Fibroblast of pulmonary artery (primary cell): ENCODE results near the gene ZNF860.
A peak's percentile ranks its signal among the peaks of the same experiment; 100 is the strongest.
"Not testable (repeated sequence)": the region's sequence is repeated elsewhere in the genome, so short reads cannot be mapped to it uniquely, and the experiment has no call there.

Experiments used
- DNase-seq: peaks from one replicate; pipeline ENCODE4 v3.0.0-alpha.2; 2010; ENCODE audit warnings: low read depth
- H3K4me3 ChIP-seq: replicated peaks from 2 replicates; pipeline ENCODE4 v1.5.1; 2011; ENCODE audit warnings: low read depth, mild to moderate bottlenecking, control low read depth, low read length, moderate library complexity
- TF ChIP-seq, protein P1 (sequence below): IDR thresholded peaks from 2 replicates; pipeline ENCODE4 v1.5.1; 2011; ENCODE audit warnings: mild to moderate bottlenecking, control low read depth, low read length, inconsistent platforms; ENCODE audit errors: missing control alignments

ZNF860 gene

GRCh38 chr3:31988271-31988670, 6.7 kb downstream of the ZNF860 start:
- DNase-seq, result no peak
- no peak overlapping the region for H3K4me3 ChIP-seq
- TF ChIP-seq, protein P1, sequence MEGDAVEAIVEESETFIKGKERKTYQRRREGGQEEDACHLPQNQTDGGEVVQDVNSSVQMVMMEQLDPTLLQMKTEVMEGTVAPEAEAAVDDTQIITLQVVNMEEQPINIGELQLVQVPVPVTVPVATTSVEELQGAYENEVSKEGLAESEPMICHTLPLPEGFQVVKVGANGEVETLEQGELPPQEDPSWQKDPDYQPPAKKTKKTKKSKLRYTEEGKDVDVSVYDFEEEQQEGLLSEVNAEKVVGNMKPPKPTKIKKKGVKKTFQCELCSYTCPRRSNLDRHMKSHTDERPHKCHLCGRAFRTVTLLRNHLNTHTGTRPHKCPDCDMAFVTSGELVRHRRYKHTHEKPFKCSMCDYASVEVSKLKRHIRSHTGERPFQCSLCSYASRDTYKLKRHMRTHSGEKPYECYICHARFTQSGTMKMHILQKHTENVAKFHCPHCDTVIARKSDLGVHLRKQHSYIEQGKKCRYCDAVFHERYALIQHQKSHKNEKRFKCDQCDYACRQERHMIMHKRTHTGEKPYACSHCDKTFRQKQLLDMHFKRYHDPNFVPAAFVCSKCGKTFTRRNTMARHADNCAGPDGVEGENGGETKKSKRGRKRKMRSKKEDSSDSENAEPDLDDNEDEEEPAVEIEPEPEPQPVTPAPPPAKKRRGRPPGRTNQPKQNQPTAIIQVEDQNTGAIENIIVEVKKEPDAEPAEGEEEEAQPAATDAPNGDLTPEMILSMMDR, result no peak

DNA sequence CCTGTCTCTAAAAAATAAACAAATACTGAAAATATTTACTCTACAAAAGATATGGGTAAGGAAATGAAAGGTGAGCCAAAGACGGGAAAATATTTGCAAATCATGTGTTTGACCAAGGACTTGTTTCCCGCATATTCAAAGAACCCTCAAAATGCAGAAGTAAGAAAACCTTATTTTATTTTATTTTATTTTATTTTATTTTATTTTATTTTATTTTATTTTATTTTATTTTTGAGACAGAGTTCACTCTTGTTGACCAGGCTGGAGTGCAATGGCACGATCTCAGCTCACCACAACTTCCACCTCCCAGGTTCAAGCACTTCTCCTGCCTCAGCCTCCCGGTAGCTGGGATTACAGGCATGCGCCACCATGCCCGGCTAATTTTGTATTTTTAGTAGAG, 11.4 kb downstream of the ZNF860 start:
- not testable (repeated sequence) for H3K4me3 ChIP-seq, DNase-seq

- DNase-seq, result no peak
- no peak overlapping the region for H3K4me3 ChIP-seq
- TF ChIP-seq, protein P1, result no peak
Measured at GRCh38 chr3:31993843-31994242, 12.3 kb downstream of the ZNF860 start.

GRCh38 chr3:31995026-31995425, 13.5 kb downstream of the ZNF860 start:
- not testable (repeated sequence) for DNase-seq, H3K4me3 ChIP-seq

- TF ChIP-seq, protein P1, result no peak
- H3K4me3 ChIP-seq, result no peak overlapping the region
Measured at GRCh38 chr3:31996195-31996594, 14.6 kb downstream of the ZNF860 start.

DNA sequence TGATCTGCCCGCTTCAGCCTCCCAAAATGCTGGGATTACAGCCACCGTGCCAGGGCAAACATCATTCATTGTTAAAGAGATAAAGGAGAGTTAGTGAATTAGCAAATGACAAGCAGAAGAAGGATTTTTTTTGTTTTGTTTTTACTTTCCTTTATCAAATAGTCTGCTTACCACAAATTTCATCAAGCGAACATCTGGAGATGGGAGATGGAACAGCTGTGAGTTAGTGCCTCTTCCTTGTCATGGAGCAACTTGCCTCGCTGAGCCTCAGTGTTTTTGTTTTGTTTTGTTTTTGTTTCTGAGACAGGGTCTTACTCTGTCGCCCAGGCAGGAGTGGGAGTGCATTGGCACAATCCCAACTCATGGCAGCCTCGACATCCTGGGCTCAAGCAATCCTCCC, 15.9 kb downstream of the ZNF860 start:
- TF ChIP-seq, protein P1, result no peak
- no peak overlapping the region for H3K4me3 ChIP-seq
- DNase-seq, result peak; percentile 22

More at GRCh38 chr3:31996195-31996594, 14.6 kb downstream of the ZNF860 start:
- no peak for DNase-seq

- H3K4me3 ChIP-seq, result no peak overlapping the region
- TF ChIP-seq, protein P1, result no peak
- DNase-seq, result no peak
Measured at GRCh38 chr3:31999907-32000439, 18.4 kb downstream of the ZNF860 start.

DNA sequence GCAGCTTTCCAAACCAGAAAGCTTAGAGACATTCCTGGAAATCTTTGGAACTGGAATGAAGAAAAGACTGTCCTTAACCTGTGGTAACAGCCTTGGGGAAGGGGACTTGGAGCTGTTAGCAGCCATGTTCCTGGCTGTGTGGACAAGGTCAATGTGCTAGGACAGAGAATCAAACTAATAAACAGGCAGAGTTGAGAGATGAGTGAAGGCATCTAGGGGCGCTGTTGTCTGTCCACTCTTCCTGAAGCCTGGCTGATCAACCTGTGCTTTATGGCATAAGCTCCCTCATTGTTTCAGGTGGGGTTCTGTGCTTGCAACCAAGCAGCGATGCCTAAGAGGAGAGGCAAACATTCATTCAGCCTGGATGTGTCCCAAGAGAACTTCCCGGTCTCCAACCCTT, 19.3 kb downstream of the ZNF860 start:
- no peak overlapping the region for H3K4me3 ChIP-seq
- TF ChIP-seq, protein P1, result no peak
- DNase-seq, result no peak
